NT2/D1 (cell line): ENCODE results near the gene KRT12.

ENCODE experiments used
- DNase-seq: peaks from one replicate; pipeline ENCODE4 v3.0.0-alpha.2; 2011; ENCODE audit warnings: low read depth, low spot score
- H3K27me3 ChIP-seq: 2 replicates; pipeline ENCODE4 v1.6.0; 2011; ENCODE audit warnings: mild to moderate bottlenecking; ENCODE audit not compliant: insufficient read length, insufficient read depth
- H3K36me3 ChIP-seq: 2 replicates; pipeline ENCODE4 v1.6.1; 2011; ENCODE audit warnings: mild to moderate bottlenecking, low read length, mixed read lengths; ENCODE audit not compliant: insufficient read depth, insufficient read length
- H3K4me1 ChIP-seq: 2 replicates; pipeline ENCODE4 v1.5.1; 2011; ENCODE audit not compliant: insufficient read depth, insufficient read length
- H3K4me3 ChIP-seq: 2 replicates; pipeline ENCODE4 v1.5.1; 2011; ENCODE audit warnings: low read depth; ENCODE audit not compliant: insufficient read length
- H3K9ac ChIP-seq: 2 replicates; pipeline ENCODE4 v1.6.0; 2011; ENCODE audit warnings: low read depth; ENCODE audit not compliant: insufficient read length
- H3K9me3 ChIP-seq: 2 replicates; pipeline ENCODE4 v1.5.1; 2011; ENCODE audit warnings: mild to moderate bottlenecking, low read length; ENCODE audit not compliant: insufficient read depth
- SUZ12 ChIP-seq: IDR thresholded peaks from 2 replicates; pipeline ENCODE4 v1.6.1; 2011; ENCODE audit not compliant: insufficient read length, insufficient read depth; ENCODE audit errors: extremely low read depth
- YY1 ChIP-seq: IDR thresholded peaks from 2 replicates; pipeline ENCODE4 v1.6.1; 2011; ENCODE audit not compliant: insufficient read length, insufficient read depth
- ZNF274 ChIP-seq: IDR thresholded peaks from 2 replicates; pipeline ENCODE4 v1.6.1; 2011; ENCODE audit warnings: mild to moderate bottlenecking, low read depth, low read length

The KRT12 gene

GRCh38 chr17:40841246-40841645, 25.8 kb downstream of the KRT12 start:
- Histone ChIP-seq H3K9ac (no peak overlapping the region), H3K4me1 (peaks cover 2% of the 10 kb centered on the region), H3K27me3 (no peaks in the 10 kb centered on the region), H3K9me3 (no peaks in the 10 kb centered on the region), H3K36me3 (no peaks in the 10 kb centered on the region), H3K4me3 (no peak overlapping the region)
- TF ChIP-seq ZNF274, result no peak
- DNase-seq, result no peak

GRCh38 chr17:40839194-40839593, 27.8 kb downstream of the KRT12 start:
- no peak overlapping the region for H3K9ac ChIP-seq
- peaks cover 17% of the 10 kb centered on the region for H3K36me3 ChIP-seq
- H3K9me3 ChIP-seq, result no peaks in the 10 kb centered on the region
- no peak for DNase-seq
- H3K4me1 ChIP-seq, result peaks cover 2% of the 10 kb centered on the region
- no peak for TF ChIP-seq YY1
- TF ChIP-seq ZNF274, result no peak
- TF ChIP-seq SUZ12, result no peak
- H3K4me3 ChIP-seq, result no peak overlapping the region
- no peaks in the 10 kb centered on the region for H3K27me3 ChIP-seq

GRCh38 chr17:40836020-40836419, 31.0 kb downstream of the KRT12 start:
- H3K9me3 ChIP-seq, result no peaks in the 10 kb centered on the region
- no peak for TF ChIP-seq YY1
- no peak overlapping the region for H3K9ac ChIP-seq
- H3K4me3 ChIP-seq, result no peak overlapping the region
- no peaks in the 10 kb centered on the region for H3K4me1 ChIP-seq
- peaks cover 21% of the 10 kb centered on the region for H3K36me3 ChIP-seq
- no peak for DNase-seq
- H3K27me3 ChIP-seq, result no peaks in the 10 kb centered on the region

- no peaks in the 10 kb centered on the region for H3K27me3 ChIP-seq
Observed at GRCh38 chr17:40833882-40834281, 33.1 kb downstream of the KRT12 start.

GRCh38 chr17:40832840-40833239, 34.2 kb downstream of the KRT12 start:
- H3K27me3 ChIP-seq, result no peaks in the 10 kb centered on the region
- peak; percentile 27 for DNase-seq
- H3K9me3 ChIP-seq, result no peaks in the 10 kb centered on the region
- no peak for TF ChIP-seq YY1
- TF ChIP-seq ZNF274, result no peak
- no peak overlapping the region for H3K9ac ChIP-seq
- H3K4me3 ChIP-seq, result no peak overlapping the region
- peaks cover 21% of the 10 kb centered on the region for H3K36me3 ChIP-seq
- H3K4me1 ChIP-seq, result no peaks in the 10 kb centered on the region

More at GRCh38 chr17:40833882-40834281, 33.1 kb downstream of the KRT12 start:
- no peak for DNase-seq
- Histone ChIP-seq H3K9me3 (no peaks in the 10 kb centered on the region), H3K4me3 (no peak overlapping the region), H3K9ac (no peak overlapping the region), H3K36me3 (peaks cover 21% of the 10 kb centered on the region), H3K4me1 (no peaks in the 10 kb centered on the region)
- TF ChIP-seq SUZ12 (no peak), ZNF274 (no peak), YY1 (no peak)

- no peak for TF ChIP-seq ZNF274
- no peak for TF ChIP-seq YY1
- no peak for TF ChIP-seq SUZ12
- DNase-seq, result no peak
- Histone ChIP-seq H3K9ac (no peak overlapping the region), H3K9me3 (no peaks in the 10 kb centered on the region), H3K27me3 (no peaks in the 10 kb centered on the region), H3K4me1 (no peaks in the 10 kb centered on the region), H3K36me3 (peaks cover 13% of the 10 kb centered on the region), H3K4me3 (no peak overlapping the region)
Observed at GRCh38 chr17:40830085-40830776, 36.8 kb downstream of the KRT12 start.

GRCh38 chr17:40828454-40829044, 38.5 kb downstream of the KRT12 start:
- no peaks in the 10 kb centered on the region for H3K36me3 ChIP-seq
- no peaks in the 10 kb centered on the region for H3K9me3 ChIP-seq
- H3K27me3 ChIP-seq, result no peaks in the 10 kb centered on the region
- H3K4me1 ChIP-seq, result no peaks in the 10 kb centered on the region
- no peak for DNase-seq
- TF ChIP-seq SUZ12, result no peak
- no peak for TF ChIP-seq YY1
- no peak overlapping the region for H3K4me3 ChIP-seq
- H3K9ac ChIP-seq, result no peak overlapping the region
